Adrenal gland (tissue), 12 donors: ENCODE data around the gene RABGAP1L. TPM values are rescaled to one million over a fixed set of nuclear protein-coding genes. Genes with fewer than 3 reads are reported as not detected.
"Not testable (repeated sequence)": the region's sequence is repeated elsewhere in the genome, so short reads cannot be mapped to it uniquely, and the experiment has no call there.

ENCODE experiments used
- DNase-seq, 7 donors: peaks; one replicate each; pipeline ENCODE4 v3.0.0-alpha.2; 2019 to 2020
- H3K27ac ChIP-seq, 5 donors: fragments of 200-600 bp; sonication (generic) in 4 of 5; 1 replicate in 3 of 5; 2 replicates in 2 of 5; pipeline versions ENCODE4 v1.5.1 to v1.8.0; 2016 to 2020; ENCODE audit warnings: mild to moderate bottlenecking in 1 of 5
- H3K27me3 ChIP-seq: fragments of 200-600 bp; 2 replicates; pipeline ENCODE4 v1.8.0; 2021
- H3K36me3 ChIP-seq, 2 donors: fragments of 200-600 bp; replicated peaks in 1 of 2; 1 replicate in 1 of 2; 2 replicates in 1 of 2; pipeline versions ENCODE4 v1.5.1 to v1.8.0; 2018 to 2022
- H3K4me1 ChIP-seq, 2 donors: fragments of 200-600 bp; replicated peaks in 1 of 2; 1 replicate in 1 of 2; 2 replicates in 1 of 2; pipeline versions ENCODE4 v1.5.1 to v1.8.0; 2018 to 2021
- H3K4me3 ChIP-seq, 4 donors: fragments of 200-600 bp; sonication (generic) in 3 of 4; one replicate each; pipeline ENCODE4 v1.5.1; 2016 to 2018
- H3K9me3 ChIP-seq, 3 donors: fragments of 200-600 bp; sonication (generic) in 1 of 3; replicated peaks in 1 of 3; 1 replicate in 2 of 3; 2 replicates in 1 of 3; pipeline versions ENCODE4 v1.5.1 to v1.8.0; 2016 to 2021
- CTCF ChIP-seq, 6 experiments: fragments of 450-650 bp in 4 of 6; fragments of 200-600 bp in 2 of 6; sonication (generic) in 1 of 6; IDR thresholded peaks; 1 replicate in 5 of 6; 2 replicates in 1 of 6; pipeline versions ENCODE4 v1.5.1 to v1.8.0; 2016 to 2021; ENCODE audit warnings: antibody characterized with exemption in 6 of 6, mild to moderate bottlenecking in 2 of 6, moderate library complexity in 1 of 6
- POLR2A ChIP-seq, 2 donors: fragments of 450-650 bp; IDR thresholded peaks; one replicate each; pipeline ENCODE4 v1.6.1; 2017; ENCODE audit warnings: antibody characterized with exemption in 2 of 2, mild to moderate bottlenecking in 2 of 2, moderate library complexity in 1 of 2
- WGBS, 4 donors: extraction: QIAGEN DNeasy Blood & Tissue Kit in 2 of 4; methylation state at CpG; one replicate each; pipeline versions ENCODE4 v1.1.5 to v1.1.7; 2013 to 2017; 5-methylcytosine and 5-hydroxymethylcytosine counted together
- intact Hi-C, 2 donors: fragments of 100-400 bp; cut with DNase I; formaldehyde crosslinking; loops; one replicate each; pipeline versions ENCODE4 v1.14.1 to v1.15.0; 2022 to 2023
- polyA plus RNA-seq, 3 donors: library from polyadenylated mRNA; stranded (reverse); fragments of 200-250 nt in 2 of 3; fragments of 350-450 nt in 1 of 3; fragmentation: Illumina TruSeq in 1 of 3; extraction: RNeasy Lipid Tissue Mini Kit (QIAGEN cat#74804) in 1 of 3; gene quantifications; one replicate each; pipeline ENCODE4 v1.2.3, GENCODE V29; 2013 to 2014
- total RNA-seq, 9 donors: library from RNA; depleted of rRNA in 4 of 9; stranded (reverse); fragments of >200 nt in 4 of 9; fragments of 120-200 nt in 1 of 9; fragmentation: NEBNext Ultra II Directional in 1 of 9; extraction: Animal tissue kit (Norgen Biotek cat#: 25700) in 1 of 9; gene quantifications; one replicate each; pipeline versions ENCODE4 v1.1.0 to v1.2.4, GENCODE V29; 2013 to 2023
- donor health status: healthy with polysubstance abuse.
- donor health status: Bipolar disorder and iron deficiency.
- donor health status: DM: yes; HTN: yes; CAD: no.
- donor health status: DM: no; HTN: no; CAD: no.
- donor health status: DM: no; HTN: no; CAD: no.
- donor health status: DM: yes; HTN: yes; CAD: no.

Gene RABGAP1L
- total and polyA plus RNA-seq, 12 donors, result 10.4 to 29.9 (median 19.7) TPM

DNA sequence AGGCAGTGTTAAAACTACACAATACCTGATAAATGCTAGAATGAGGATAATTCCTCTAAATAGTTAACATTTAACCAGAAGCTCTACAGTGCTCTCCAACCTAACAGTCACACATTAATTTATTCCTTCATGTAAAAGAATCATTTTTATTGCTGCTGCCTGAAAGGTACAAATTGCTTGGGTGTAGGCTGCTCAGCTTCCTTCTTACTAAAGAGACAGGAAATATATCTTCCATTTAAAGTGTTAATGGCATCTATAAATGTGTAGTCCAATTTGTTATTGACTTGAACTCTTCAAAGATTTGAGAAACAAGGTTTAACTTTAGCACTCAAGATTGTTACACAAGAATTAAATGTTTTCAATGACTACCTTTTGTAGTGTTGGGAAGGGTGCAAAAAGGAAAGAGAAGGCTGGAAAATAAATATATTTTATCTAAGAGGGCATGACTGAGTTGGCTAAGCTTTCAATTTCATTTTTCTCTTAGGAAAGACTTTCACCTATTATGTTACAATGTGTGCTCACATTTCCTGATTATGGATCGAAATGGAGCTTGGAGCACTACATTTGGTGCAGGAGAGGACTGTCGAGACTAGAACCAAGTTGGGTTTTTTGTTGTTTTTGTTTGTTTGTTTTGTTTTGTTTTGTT is 734.9 kb downstream of the RABGAP1L start:
- Histone ChIP-seq H3K27me3 (no peaks in the 10 kb centered on the region), H3K9me3 (no peaks in the 10 kb centered on the region), H3K4me3 (no peak overlapping the region), H3K4me1 (no peaks in the 10 kb centered on the region), H3K27ac (no peak overlapping the region), H3K36me3 (no peaks in the 10 kb centered on the region)
- 77 to 91% (median 88%) methylated on average over 2 of the region's 2 CpGs for WGBS, 4 donors
- intact Hi-C loops, result no loop called here
- no peak for DNase-seq
- TF ChIP-seq CTCF (IDR thresholded peaks at IDR 0.05) (no peak), POLR2A (IDR thresholded peaks at IDR 0.05) (no peak)

DNA sequence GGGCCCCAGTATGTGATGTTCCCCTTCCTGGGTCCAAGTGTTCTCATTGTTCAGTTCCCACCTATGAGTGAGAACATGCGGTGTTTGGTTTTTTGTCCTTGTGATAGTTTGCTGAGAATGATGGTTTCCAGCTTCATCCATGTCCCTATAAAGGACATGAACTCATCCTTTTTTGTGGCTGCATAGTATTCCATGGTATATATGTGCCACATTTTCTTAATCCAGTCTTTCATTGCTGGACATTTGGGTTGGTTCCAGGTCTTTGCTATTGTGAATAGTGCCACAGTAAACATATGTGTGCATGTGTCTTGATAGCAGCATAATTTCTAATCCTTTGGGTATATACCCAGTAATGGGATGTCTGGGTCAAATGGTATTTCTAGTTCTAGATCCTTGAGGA is 736.3 kb downstream of the RABGAP1L start:
- 80 to 100% (median 100%) methylated on average over 1 of the region's 1 CpG for WGBS, 4 donors
- H3K4me1 ChIP-seq, intact Hi-C loops, DNase-seq, H3K27me3 ChIP-seq, H3K27ac ChIP-seq, H3K36me3 ChIP-seq, H3K4me3 ChIP-seq, H3K9me3 ChIP-seq: not testable (repeated sequence)

DNA sequence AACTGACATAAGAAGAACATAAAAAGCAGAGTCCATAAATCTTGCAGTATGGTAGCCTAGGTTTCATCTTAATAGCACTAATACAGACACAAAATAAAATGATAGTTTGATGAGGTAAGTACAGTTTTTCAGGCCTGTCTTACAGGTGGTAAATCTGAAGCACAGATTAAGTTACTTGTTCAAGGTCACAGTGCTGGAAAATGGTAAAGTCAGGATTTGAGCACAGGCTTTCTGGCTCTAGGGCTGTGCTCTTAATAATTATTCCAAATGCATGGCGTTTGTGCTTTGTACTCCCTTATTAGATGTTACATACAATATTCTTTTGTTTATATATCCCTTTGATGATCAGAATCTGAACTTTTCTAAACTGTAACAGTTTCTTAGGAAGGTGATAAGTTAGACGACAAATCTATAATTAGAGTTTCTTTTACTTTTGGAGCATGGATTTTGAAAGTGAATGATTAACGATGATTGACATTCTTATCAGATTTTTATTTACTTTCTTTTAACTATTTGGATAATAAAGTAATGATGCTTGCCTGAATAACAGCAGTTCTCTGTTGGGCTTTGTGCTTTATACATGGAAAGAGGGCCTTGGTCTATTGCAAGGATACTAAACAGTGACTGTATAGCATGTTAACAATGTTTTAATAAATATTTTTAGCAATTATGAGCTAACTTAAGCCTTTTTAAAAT is 738.9 kb downstream of the RABGAP1L start:
- no peak overlapping the region for H3K27ac ChIP-seq
- no peaks in the 10 kb centered on the region for H3K4me1 ChIP-seq
- no peaks in the 10 kb centered on the region for H3K9me3 ChIP-seq
- no peaks in the 10 kb centered on the region for H3K36me3 ChIP-seq
- intact Hi-C loops, result no loop called here
- no peaks in the 10 kb centered on the region for H3K27me3 ChIP-seq
- TF ChIP-seq CTCF (IDR thresholded peaks at IDR 0.05), result no peak
- no peak for TF ChIP-seq POLR2A (IDR thresholded peaks at IDR 0.05)
- no peak overlapping the region for H3K4me3 ChIP-seq
- WGBS, 4 donors, result 81 to 86% (median 84%) methylated on average over 3 of the region's 3 CpGs
- no peak for DNase-seq

- intact Hi-C loops, result no loop called here
- Histone ChIP-seq H3K36me3 (no peaks in the 10 kb centered on the region), H3K27ac (no peak overlapping the region), H3K9me3 (no peaks in the 10 kb centered on the region), H3K4me3 (no peak overlapping the region), H3K27me3 (no peaks in the 10 kb centered on the region), H3K4me1 (no peaks in the 10 kb centered on the region)
- no peak for TF ChIP-seq POLR2A (IDR thresholded peaks at IDR 0.05)
- TF ChIP-seq CTCF (IDR thresholded peaks at IDR 0.05), result no peak
- DNase-seq, result no peak
- WGBS, 4 donors, result 81 to 99% (median 95%) methylated on average over 3 of the region's 3 CpGs
Observed at GRCh38 chr1:174900317-174900716, 741.0 kb downstream of the RABGAP1L start.
